Activated CD8-positive, alpha-beta T cell treated with anti-CD3 and anti-CD28 coated beads for 36 hours (primary cell): ENCODE results near the gene GPR18. TPM values are rescaled to one million over a fixed set of nuclear protein-coding genes. Genes with fewer than 3 reads are reported as not detected.

Source experiments
- ATAC-seq: fragments of 200-7000 bp; cut with Tn5 transposase; one replicate; pipeline ENCODE4 v1.10.0; 2021; ENCODE audit warnings: mild to moderate bottlenecking, moderate library complexity
- CTCF ChIA-PET: fragments of 350-600 bp; sonication (Branson Sonifier 250); formaldehyde crosslinking; loops from one replicate; lab custom pipeline; 2021; ENCODE audit warnings: antibody characterized with exemption; lab: Charles Lee
- POLR2A ChIA-PET: fragments of 350-600 bp; sonication (Branson Sonifier 250); formaldehyde crosslinking; loops from one replicate; lab custom pipeline; 2021; ENCODE audit warnings: antibody characterized with exemption; lab: Charles Lee
- DNase-seq: peaks from one replicate; pipeline ENCODE4 v3.0.0-alpha.2; 2020
- H3K27ac Mint-ChIP-seq: one replicate; pipeline ENCODE4 v1.8.0; 2021; ENCODE audit warnings: mild to moderate bottlenecking, mixed read lengths
- H3K27me3 Mint-ChIP-seq: one replicate; pipeline ENCODE4 v1.8.0; 2021; ENCODE audit warnings: mixed read lengths
- H3K36me3 Mint-ChIP-seq: one replicate; pipeline ENCODE4 v1.8.0; 2021; ENCODE audit warnings: low read depth, mixed read lengths
- H3K4me1 Mint-ChIP-seq: one replicate; pipeline ENCODE4 v1.8.0; 2021; ENCODE audit warnings: low read depth, mixed read lengths
- H3K4me3 Mint-ChIP-seq: one replicate; pipeline ENCODE4 v1.8.0; 2021; ENCODE audit warnings: mild to moderate bottlenecking, moderate library complexity, mixed read lengths
- H3K9me3 Mint-ChIP-seq: one replicate; pipeline ENCODE4 v1.8.0; 2021; ENCODE audit warnings: mixed read lengths
- intact Hi-C: fragments of 100-400 bp; cut with micrococcal nuclease; formaldehyde crosslinking; loops from one replicate; pipeline ENCODE4 v1.10.0; 2022
- total RNA-seq, 2 experiments: library from RNA; stranded (reverse); gene quantifications; one replicate each; pipeline ENCODE4 v1.2.3, GENCODE V29; 2021
- TF ChIP-seq, protein P1 (sequence below): fragments of 200-600 bp; IDR thresholded peaks from one replicate; pipeline ENCODE4 v1.8.0; 2022; ENCODE audit warnings: antibody characterized with exemption, mild to moderate bottlenecking

GPR18 gene
- total RNA-seq, 2 experiments from 2014 or later, result 11.4 to 11.6 TPM

DNA sequence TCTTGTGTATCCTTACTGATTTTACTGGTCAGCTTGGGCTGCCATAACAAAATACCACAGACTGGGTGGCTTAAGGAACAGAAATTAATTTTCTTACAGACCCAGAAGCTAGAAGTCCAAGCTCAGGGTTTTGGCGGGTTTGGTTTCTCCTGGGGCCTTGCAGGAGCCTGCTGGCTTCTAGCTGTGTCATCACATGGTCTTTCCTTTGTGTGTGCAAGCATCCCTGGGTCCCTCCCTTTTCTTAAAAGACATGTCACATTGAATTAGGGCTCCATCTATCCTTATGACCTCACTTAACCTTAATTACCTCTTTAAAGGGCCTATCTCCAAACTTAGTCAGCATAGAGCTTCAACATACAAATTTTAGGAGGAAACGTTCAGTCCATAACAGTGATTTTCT, 34.2 kb downstream of the GPR18 start:
- ChIA-PET CTCF (interaction anchor here (0.7 to 1.6 kb wide), 6 partner anchors 8 to 47 kb away, joined by 3 to 5 read pairs (median 4); partner anchors contain the start of gene UBAC2), POLR2A (no interaction called here)
- TF ChIP-seq, protein P1, sequence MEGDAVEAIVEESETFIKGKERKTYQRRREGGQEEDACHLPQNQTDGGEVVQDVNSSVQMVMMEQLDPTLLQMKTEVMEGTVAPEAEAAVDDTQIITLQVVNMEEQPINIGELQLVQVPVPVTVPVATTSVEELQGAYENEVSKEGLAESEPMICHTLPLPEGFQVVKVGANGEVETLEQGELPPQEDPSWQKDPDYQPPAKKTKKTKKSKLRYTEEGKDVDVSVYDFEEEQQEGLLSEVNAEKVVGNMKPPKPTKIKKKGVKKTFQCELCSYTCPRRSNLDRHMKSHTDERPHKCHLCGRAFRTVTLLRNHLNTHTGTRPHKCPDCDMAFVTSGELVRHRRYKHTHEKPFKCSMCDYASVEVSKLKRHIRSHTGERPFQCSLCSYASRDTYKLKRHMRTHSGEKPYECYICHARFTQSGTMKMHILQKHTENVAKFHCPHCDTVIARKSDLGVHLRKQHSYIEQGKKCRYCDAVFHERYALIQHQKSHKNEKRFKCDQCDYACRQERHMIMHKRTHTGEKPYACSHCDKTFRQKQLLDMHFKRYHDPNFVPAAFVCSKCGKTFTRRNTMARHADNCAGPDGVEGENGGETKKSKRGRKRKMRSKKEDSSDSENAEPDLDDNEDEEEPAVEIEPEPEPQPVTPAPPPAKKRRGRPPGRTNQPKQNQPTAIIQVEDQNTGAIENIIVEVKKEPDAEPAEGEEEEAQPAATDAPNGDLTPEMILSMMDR, result no peak
- peaks cover 91% of the 10 kb centered on the region for H3K4me1 Mint-ChIP-seq
- peak overlapping the region; percentile 9 for H3K4me3 Mint-ChIP-seq
- H3K36me3 Mint-ChIP-seq, result peaks cover 34% of the 10 kb centered on the region
- DNase-seq (peak; percentile 31), ATAC-seq (peak; percentile 26)
- no peaks in the 10 kb centered on the region for H3K27me3 Mint-ChIP-seq
- intact Hi-C loops, result no loop called here
- peaks cover 3% of the 10 kb centered on the region for H3K9me3 Mint-ChIP-seq
- H3K27ac Mint-ChIP-seq, result peak overlapping the region; percentile 81

DNA sequence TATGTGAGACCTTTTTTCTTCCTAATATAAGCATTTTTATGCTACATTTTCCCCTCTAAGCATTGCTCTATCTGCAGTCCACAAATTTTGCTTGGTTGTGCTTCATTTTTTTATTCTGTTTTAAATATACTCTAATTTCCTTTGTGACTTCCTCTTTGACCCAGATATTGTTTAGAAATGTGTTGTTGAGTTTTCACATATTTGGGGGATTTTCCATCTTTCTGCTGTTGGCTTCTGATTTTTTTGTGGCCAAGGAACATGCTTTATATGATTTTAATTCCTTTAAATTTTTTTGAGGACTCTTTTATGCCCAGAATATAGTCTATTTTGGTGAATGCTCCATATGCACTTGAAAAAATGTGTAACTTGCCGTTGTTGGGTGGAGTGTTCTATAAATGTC, 34.6 kb downstream of the GPR18 start:
- Mint-ChIP-seq H3K4me1 (peaks cover 91% of the 10 kb centered on the region), H3K4me3 (peak overlapping the region; percentile 9), H3K27me3 (no peaks in the 10 kb centered on the region), H3K27ac (peak overlapping the region; percentile 81), H3K36me3 (peaks cover 34% of the 10 kb centered on the region), H3K9me3 (peaks cover 3% of the 10 kb centered on the region)
- POLR2A ChIA-PET, result interaction anchor here (1.0 kb wide), 1 partner anchor 34 kb away, joined by 3 read pairs; the partner anchor contains the start of gene GPR18
- ATAC-seq (no peak), DNase-seq (no peak)
- CTCF ChIA-PET, result interaction anchor here (0.7 to 1.6 kb wide), 6 partner anchors 9 to 47 kb away, joined by 3 to 5 read pairs (median 4); partner anchors contain the start of gene UBAC2
- intact Hi-C loops, result no loop called here
- TF ChIP-seq, protein P1, result no peak

DNA sequence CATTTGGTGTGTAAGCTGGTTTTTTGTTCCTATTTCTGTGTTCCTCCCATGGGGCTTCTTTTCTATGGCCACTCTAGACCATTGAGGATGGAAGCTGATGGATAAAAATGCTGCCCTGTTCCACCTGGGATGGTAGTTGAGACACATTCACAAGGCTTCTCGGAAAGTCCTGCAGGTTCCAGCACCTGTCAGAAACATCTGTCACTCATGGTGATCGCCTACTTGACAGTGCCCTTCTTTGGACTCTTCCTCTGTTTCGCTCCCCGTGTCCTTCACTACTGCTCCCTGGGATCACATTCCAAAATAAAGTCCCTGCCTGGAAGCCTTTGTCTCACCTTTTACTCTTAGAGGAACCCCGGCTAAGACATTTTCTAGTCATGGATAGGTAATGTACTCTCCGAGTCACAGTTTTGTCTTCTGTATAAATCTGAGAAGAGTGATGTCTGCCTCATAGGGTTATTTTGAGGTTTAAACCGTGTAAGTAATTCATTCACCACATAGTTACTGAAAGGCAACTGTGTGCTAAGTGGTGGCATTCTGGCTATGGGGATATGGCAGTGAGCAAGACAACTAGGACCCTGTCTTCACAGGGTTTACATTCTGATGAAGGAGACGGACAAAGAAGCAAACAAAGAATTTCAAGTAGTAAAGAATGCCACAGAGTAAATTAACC, 36.5 kb downstream of the GPR18 start:
- ATAC-seq (peak; percentile 18), DNase-seq (no peak)
- Mint-ChIP-seq H3K9me3 (peaks cover 3% of the 10 kb centered on the region), H3K27me3 (no peaks in the 10 kb centered on the region), H3K36me3 (peaks cover 35% of the 10 kb centered on the region), H3K4me3 (peak overlapping the region; percentile 3), H3K27ac (peak overlapping the region; percentile 81), H3K4me1 (peaks cover 94% of the 10 kb centered on the region)
- ChIA-PET POLR2A (interaction anchor here (0.7 to 1.5 kb wide), 3 partner anchors 17 to 30 kb away, joined by 3 to 9 read pairs (median 3); partner anchors contain the start of gene UBAC2), CTCF (interaction anchor here (1.0 kb wide), 1 partner anchor 45 kb away, joined by 4 read pairs; no protein-coding TSS in a partner anchor)
- intact Hi-C loops, result no loop called here
- TF ChIP-seq, protein P1, result no peak

DNA sequence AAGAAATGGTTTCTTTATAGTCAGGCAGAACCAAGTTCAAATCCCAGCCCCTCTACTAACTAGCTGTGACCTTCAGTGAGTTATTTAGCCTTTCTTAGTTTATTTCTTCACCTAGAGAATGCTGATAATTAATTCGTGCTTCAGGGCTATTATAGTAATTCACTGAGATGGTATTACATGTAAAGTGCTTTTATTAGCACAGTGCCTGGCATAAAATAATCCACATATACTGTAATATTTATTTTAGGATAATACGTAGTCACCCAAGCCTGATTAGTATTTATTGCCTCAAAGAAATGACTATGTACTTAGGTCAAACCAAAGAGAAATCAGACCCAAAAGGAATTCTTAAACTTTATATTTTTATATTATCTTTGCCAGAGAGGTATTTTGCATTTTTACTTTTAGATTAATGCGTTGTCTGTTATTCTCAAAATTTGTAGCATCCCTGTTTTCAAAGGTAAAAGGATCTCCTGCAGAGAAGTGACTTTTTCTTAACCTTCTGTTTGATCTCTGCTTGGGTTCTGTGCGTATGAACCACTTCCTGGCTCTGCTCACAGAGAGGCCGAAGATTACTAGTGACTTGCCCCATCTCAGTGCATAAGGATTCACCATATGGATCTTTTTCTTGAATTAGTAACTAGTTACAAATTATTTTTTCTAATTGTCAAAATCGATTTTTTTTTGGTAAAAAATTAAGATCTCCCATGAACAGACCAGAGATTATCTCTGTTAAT, 37.8 kb downstream of the GPR18 start:
- ChIA-PET POLR2A (interaction anchor here (1.2 kb wide), 1 partner anchor 14 kb away, joined by 3 read pairs; no protein-coding TSS in a partner anchor), CTCF (interaction anchor here (1.2 kb wide), 1 partner anchor 51 kb away, joined by 3 read pairs; no protein-coding TSS in a partner anchor)
- intact Hi-C loops, result no loop called here
- Mint-ChIP-seq H3K27ac (peak overlapping the region; percentile 83), H3K9me3 (peaks cover 3% of the 10 kb centered on the region), H3K27me3 (no peaks in the 10 kb centered on the region), H3K36me3 (peaks cover 28% of the 10 kb centered on the region), H3K4me3 (peak overlapping the region; percentile 54), H3K4me1 (peaks cover 91% of the 10 kb centered on the region)
- ATAC-seq (peak; percentile 49), DNase-seq (peak; percentile 51)
- TF ChIP-seq, protein P1, result no peak
